Aorta (tissue), 5 donors: ENCODE measurements around the gene FUT4. TPM values are rescaled to one million over a fixed set of nuclear protein-coding genes. Genes with fewer than 3 reads are reported as not detected.
A peak's percentile ranks its signal among the peaks of the same experiment; 100 is the strongest.
"Not testable (repeated sequence)": the region's sequence is repeated elsewhere in the genome, so short reads cannot be mapped to it uniquely, and the experiment has no call there.

ENCODE experiments used
- ATAC-seq: fragments of 200-7000 bp; cut with Tn5 transposase; one replicate; pipeline ENCODE4 v1.9.1; 2022; ENCODE audit warnings: moderate library complexity; ENCODE audit not compliant: low FRiP score
- DNase-seq, 2 donors: peaks; one replicate each; pipeline ENCODE4 v3.0.0-alpha.2; 2020
- H3K27ac ChIP-seq, 2 donors: one replicate each; pipeline ENCODE4 v1.5.1; 2013; ENCODE audit warnings: low read length in 2 of 2, mild to moderate bottlenecking in 2 of 2, moderate library complexity in 2 of 2, control low read depth in 1 of 2, inconsistent platforms in 1 of 2, low read depth in 1 of 2
- H3K27me3 ChIP-seq, 2 donors: one replicate each; pipeline ENCODE4 v1.6.1; 2013; ENCODE audit warnings: control low read depth in 1 of 2, low read length in 1 of 2, mild to moderate bottlenecking in 1 of 2, moderate library complexity in 1 of 2; ENCODE audit not compliant: insufficient read depth in 2 of 2, control insufficient read depth in 1 of 2
- H3K36me3 ChIP-seq, 2 donors: one replicate each; pipeline ENCODE4 v1.6.1; 2013; ENCODE audit warnings: control low read depth in 1 of 2, low read length in 1 of 2, mild to moderate bottlenecking in 1 of 2; ENCODE audit not compliant: insufficient read depth in 2 of 2, control insufficient read depth in 1 of 2
- H3K4me1 ChIP-seq, 2 donors: one replicate each; pipeline ENCODE4 v1.6.1; 2013; ENCODE audit warnings: low read length in 2 of 2, control low read depth in 1 of 2, mild to moderate bottlenecking in 1 of 2, moderate library complexity in 1 of 2; ENCODE audit not compliant: insufficient read depth in 2 of 2, control insufficient read depth in 1 of 2
- H3K4me3 ChIP-seq, 2 donors: one replicate each; pipeline ENCODE4 v1.5.1; 2013; ENCODE audit warnings: low read length in 2 of 2, control low read depth in 1 of 2, mild to moderate bottlenecking in 1 of 2
- H3K9me3 ChIP-seq: one replicate; pipeline ENCODE4 v1.6.1; 2013; ENCODE audit warnings: mild to moderate bottlenecking, low read length; ENCODE audit not compliant: control insufficient read depth
- WGBS, 2 donors: extraction: QIAGEN DNeasy Blood & Tissue Kit; methylation state at CpG; one replicate each; pipeline ENCODE4 v1.1.7; 2013; 5-methylcytosine and 5-hydroxymethylcytosine counted together
- intact Hi-C, 2 donors: fragments of 100-400 bp; cut with DNase I; formaldehyde crosslinking; loops; one replicate each; pipeline versions ENCODE4 v1.14.2 to v1.15.0; 2022
- polyA plus RNA-seq, 2 donors: library from polyadenylated mRNA; stranded (reverse); fragments of 200-250 nt; gene quantifications; one replicate each; pipeline ENCODE4 v1.2.3, GENCODE V29; 2013
- total RNA-seq, 2 donors: library from RNA; stranded (reverse); fragmentation: NEBNext Ultra II Directional; extraction: Animal tissue kit (Norgen Biotek cat#: 25700); gene quantifications; one replicate each; pipeline ENCODE4 v1.2.1, GENCODE V29; 2021
- donor health status: healthy with polysubstance abuse.
- donor health status: Bipolar disorder and iron deficiency.
- donor health status: DM: no; HTN: no; CAD: no.
- donor health status: DM: no; HTN: no; CAD: no.
- donor health status: DM: yes; HTN: yes; CAD: no.

The FUT4 gene
- total and polyA plus RNA-seq, 4 donors: 2.6 to 9.7 (median 6.3) TPM

DNA sequence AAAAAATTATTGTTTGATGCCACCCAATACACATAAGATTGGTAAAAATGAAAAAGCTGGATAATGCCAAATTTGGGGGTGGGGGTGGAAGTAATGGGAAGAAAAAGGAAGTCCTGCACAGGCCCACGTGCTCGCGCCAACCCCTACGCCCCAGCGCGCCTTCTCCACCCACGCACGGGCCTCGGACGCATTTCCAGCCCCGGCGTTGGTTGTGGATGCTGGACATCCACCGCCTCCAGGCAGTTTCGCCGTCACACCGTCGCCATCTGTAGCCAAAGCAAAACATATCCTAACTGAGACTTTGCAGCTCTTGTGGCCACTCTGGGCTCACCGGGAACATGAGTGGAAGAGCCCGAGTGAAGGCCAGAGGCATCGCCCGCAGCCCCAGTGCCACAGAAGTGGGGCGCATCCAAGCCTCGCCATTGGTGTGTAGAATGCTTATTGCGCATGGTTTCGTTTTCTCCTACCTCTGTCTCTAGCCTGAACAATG is 23.5 kb downstream of the FUT4 start, which contains the start of gene PIWIL4:
Gene PIWIL4, plus strand, starts transcription at position 188 of the 490 bp plus-strand sequence. Its CDS starts 151 bp downstream, at position 339.
- 96 to 97% methylated on average over 25 of the region's 25 CpGs for WGBS, 2 donors
- DNase-seq: no peak
- intact Hi-C loops: no loop called here

GRCh38 chr11:94568200-94568599 is 24.5 kb downstream of the FUT4 start:
- no peaks in the 10 kb centered on the region for H3K27me3 ChIP-seq
- WGBS, 2 donors: 89 to 95% methylated on average over 5 of the region's 5 CpGs
- peaks cover 0 to under 1% of the 10 kb centered on the region in 2 donors for H3K4me1 ChIP-seq
- no peak for DNase-seq
- no peaks in the 10 kb centered on the region for H3K36me3 ChIP-seq
- ATAC-seq: no peak
- no peak overlapping the region for H3K4me3 ChIP-seq
- H3K9me3 ChIP-seq: no peaks in the 10 kb centered on the region
- intact Hi-C loops: no loop called here
- no peak overlapping the region for H3K27ac ChIP-seq

More for the DNA sequence above, 23.5 kb downstream of the FUT4 start, which contains the start of gene PIWIL4:
- H3K9me3 ChIP-seq: no peaks in the 10 kb centered on the region
- ATAC-seq: no peak
- no peak within 1 kb of the TSS for H3K4me3 ChIP-seq
- peaks cover 0 to 5% of the 10 kb centered on the region in 2 donors for H3K4me1 ChIP-seq
- H3K36me3 ChIP-seq: no peaks in the 10 kb centered on the region
- no peaks in the 10 kb centered on the region for H3K27me3 ChIP-seq
- H3K27ac ChIP-seq: no peak within 1 kb of the TSS

GRCh38 chr11:94568717-94569116 is 25.0 kb downstream of the FUT4 start:
- H3K27me3 ChIP-seq: no peaks in the 10 kb centered on the region
- H3K27ac ChIP-seq: no peak overlapping the region
- H3K9me3 ChIP-seq: no peaks in the 10 kb centered on the region
- no peaks in the 10 kb centered on the region for H3K36me3 ChIP-seq
- intact Hi-C loops: no loop called here
- DNase-seq (no peak), ATAC-seq (no peak)
- no peak overlapping the region for H3K4me3 ChIP-seq
- no peaks in the 10 kb centered on the region for H3K4me1 ChIP-seq
- 93 to 95% methylated on average over 4 of the region's 4 CpGs for WGBS, 2 donors

DNA sequence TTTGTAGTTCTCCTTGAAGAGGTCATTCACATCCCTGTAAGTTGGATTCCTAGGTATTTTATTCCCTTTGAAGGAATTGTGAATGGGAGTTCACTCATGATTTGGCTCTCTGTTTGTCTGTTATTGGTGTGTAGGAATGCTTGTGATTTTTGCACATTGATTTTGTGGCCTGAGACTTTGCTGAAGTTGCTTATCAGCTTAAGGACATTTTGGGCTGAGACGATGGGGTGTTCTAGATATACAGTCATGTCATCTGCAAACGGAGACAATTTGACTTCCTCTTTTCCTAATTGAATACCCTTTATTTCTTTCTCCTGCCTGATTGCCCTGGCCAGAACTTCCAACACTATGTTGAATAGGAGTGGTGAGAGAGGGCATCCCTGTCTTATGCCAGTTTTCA is 29.3 kb downstream of the FUT4 start:
- ATAC-seq, DNase-seq, intact Hi-C loops, H3K27ac ChIP-seq, H3K36me3 ChIP-seq, H3K27me3 ChIP-seq, H3K4me1 ChIP-seq, H3K4me3 ChIP-seq, H3K9me3 ChIP-seq: not testable (repeated sequence)
- WGBS, 2 donors: 47 to 92% methylated on average over 2 of the region's 2 CpGs

DNA sequence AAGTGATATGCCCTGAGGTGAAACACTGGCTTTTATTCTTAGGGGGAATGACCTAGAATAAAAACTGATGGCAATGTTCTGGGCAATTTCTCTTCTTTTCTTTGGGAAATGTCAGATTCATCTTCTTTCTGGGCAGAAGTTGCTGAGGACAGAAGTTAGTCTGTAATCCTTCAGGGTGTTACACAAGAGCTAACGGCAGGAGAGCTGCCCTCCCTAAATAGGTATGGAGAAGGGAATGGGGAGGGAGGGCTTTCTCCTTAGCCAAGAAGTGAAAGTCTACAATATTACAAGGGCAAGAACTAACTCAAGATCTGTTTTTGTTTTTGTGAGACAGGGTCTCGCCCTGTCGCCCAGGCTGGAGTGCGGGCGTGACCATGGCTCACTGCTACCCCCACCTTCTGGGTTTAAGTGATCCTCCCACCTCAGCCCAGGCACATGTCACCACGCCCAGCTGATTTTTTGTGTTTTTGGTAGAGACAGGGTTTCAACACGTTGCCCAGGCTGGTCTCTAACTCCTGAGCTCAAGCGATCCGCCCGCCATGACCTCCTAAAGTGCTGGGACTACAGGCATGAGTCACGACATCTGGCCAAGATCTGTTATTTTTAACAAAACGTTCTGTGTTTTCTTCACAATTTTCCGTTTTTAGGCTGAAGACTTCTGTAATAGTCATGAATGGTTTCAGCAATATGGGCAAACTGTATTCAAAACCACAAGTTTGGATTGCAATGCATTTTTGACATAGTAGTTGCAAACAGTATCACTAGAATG is 30.7 kb downstream of the FUT4 start:
- whole genome bisulfite sequencing, 2 donors: 58 to 60% methylated on average over 13 of the region's 13 CpGs
- Histone ChIP-seq H3K27ac (no peak overlapping the region), H3K36me3 (no peaks in the 10 kb centered on the region), H3K27me3 (no peaks in the 10 kb centered on the region), H3K9me3 (no peaks in the 10 kb centered on the region), H3K4me3 (no peak overlapping the region), H3K4me1 (no peaks in the 10 kb centered on the region)
- ATAC-seq: no peak
- peak in 1 of 2 donors; percentile 60 for DNase-seq
- intact Hi-C loops: no loop called here

DNA sequence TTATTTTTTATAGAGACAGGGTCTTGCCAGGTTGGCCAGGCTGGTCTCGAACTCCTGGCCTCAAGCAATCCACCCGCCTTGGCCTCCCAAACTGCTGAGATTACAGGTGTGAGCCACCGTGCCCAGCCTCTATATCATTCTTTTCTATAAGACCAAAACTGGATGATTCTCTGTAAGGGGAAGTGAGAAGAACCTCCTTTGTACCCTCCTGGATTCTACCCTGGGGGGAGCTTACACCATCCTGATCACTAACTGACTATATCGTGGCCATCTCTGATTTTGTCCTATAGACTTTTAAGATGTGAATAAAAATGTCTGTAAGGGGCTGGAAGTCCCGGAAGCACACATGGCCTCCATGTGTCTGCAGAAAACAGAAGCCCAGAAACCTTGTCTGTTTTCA is 32.6 kb downstream of the FUT4 start:
- H3K27me3 ChIP-seq: no peaks in the 10 kb centered on the region
- no peaks in the 10 kb centered on the region for H3K36me3 ChIP-seq
- no peak overlapping the region for H3K27ac ChIP-seq
- H3K9me3 ChIP-seq: no peaks in the 10 kb centered on the region
- ATAC-seq: no peak
- intact Hi-C loops: no loop called here
- no peak for DNase-seq
- WGBS, 2 donors: 90 to 92% methylated on average over 5 of the region's 5 CpGs
- H3K4me1 ChIP-seq: no peaks in the 10 kb centered on the region
- H3K4me3 ChIP-seq: no peak overlapping the region

DNA sequence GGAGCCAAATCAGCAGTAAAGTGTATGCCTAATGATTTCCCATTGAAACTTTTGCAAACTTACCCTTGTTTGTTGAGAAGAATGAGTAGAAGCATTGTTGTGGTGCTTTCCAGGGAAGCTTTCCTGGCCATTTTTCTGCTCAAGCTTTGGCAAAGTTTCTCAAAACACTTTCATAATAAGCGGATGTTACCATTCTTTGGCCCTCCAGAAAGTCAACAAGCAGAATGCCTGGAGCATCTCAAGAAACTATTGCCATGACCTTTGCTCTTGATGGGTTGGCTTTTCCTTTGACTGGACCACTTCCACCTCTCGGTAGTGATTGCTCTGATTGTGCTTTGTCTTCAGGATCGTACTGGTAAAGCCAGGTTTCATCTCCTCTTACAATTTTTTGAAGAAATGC is 34.1 kb downstream of the FUT4 start:
- no peaks in the 10 kb centered on the region for H3K9me3 ChIP-seq
- no peak overlapping the region for H3K4me3 ChIP-seq
- H3K36me3 ChIP-seq: no peaks in the 10 kb centered on the region
- ATAC-seq: no peak
- intact Hi-C loops: no loop called here
- no peaks in the 10 kb centered on the region for H3K4me1 ChIP-seq
- no peaks in the 10 kb centered on the region for H3K27me3 ChIP-seq
- H3K27ac ChIP-seq: no peak overlapping the region
- 80 to 94% methylated on average over 3 of the region's 3 CpGs for WGBS, 2 donors
- DNase-seq: no peak

- H3K27me3 ChIP-seq: no peaks in the 10 kb centered on the region
- no peak overlapping the region for H3K27ac ChIP-seq
- H3K4me1 ChIP-seq: no peaks in the 10 kb centered on the region
- intact Hi-C loops: no loop called here
- H3K9me3 ChIP-seq: no peaks in the 10 kb centered on the region
- ATAC-seq (no peak), DNase-seq (no peak)
- 0 to 100% methylated on average over 1 of the region's 1 CpG for WGBS, 2 donors
- H3K4me3 ChIP-seq: no peak overlapping the region
- H3K36me3 ChIP-seq: peaks cover 1 to 4% of the 10 kb centered on the region in 2 donors
Measured at GRCh38 chr11:94581926-94582325, 38.2 kb downstream of the FUT4 start.
